ENCODE results near the gene SUCLA2. TPM values are rescaled to one million over a fixed set of nuclear protein-coding genes. Genes with fewer than 3 reads are reported as not detected.

SUCLA2 gene
- polyA plus RNA-seq, 1 donor (not counting 4 experiments of a cell fraction or from before 2014, with no cell fraction given), result 64.3 TPM

DNA sequence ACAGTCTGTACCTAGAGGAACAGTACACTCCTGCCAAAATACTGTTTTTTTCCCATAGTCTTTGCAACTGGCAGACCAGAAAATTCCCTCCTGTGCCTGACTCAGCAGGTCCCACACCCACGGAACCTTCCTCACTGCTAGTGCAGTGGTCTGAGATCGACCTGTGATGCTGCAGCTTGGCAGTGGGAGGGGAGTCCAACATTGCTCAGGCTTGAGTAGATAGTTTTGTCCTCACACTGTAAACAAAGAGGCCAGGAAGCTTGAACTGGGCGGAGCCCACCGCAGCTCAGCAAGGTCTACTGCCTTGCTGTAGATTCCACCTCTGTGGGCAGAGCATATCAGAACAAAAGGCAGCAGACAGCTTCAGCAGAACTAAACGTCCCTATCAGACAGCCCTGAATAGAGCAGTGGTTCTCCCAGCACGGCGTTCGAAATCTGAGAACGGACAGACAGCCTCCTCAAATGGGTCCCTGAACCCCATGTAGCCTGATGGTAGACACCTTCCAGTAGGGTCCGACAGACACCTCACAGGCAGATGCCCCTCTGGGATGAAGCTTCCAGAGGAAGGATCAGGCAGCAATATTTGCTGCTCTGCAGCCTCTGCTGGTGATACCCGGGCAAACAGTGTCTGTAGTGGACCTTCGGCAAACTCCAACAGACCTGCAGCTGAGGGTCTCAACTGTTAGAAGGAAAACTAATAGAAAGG, 92.7 kb downstream of the SUCLA2 start:
- no peak overlapping the region for H3K9ac ChIP-seq (ENCODE audit: control insufficient read depth, extremely low read depth, insufficient read depth, low read length)
- H4K20me1 ChIP-seq (ENCODE audit: control insufficient read depth, extremely low read depth, insufficient read depth, low read length), result no peaks in the 10 kb centered on the region
- no peaks in the 10 kb centered on the region for H3K36me3 ChIP-seq (ENCODE audit: control insufficient read depth in 2 of 2, extremely low read depth in 1 of 2, insufficient read depth in 2 of 2, low read length in 2 of 2)
- no peaks in the 10 kb centered on the region for H3K27me3 ChIP-seq (ENCODE audit: control insufficient read depth, extremely low read depth, insufficient read depth, low read length)
- no peak for FAIRE-seq
- DNase-seq (ENCODE audit: low read depth, low spot score), result no peak
- no peaks in the 10 kb centered on the region for H3K9me1 ChIP-seq (ENCODE audit: control insufficient read depth, extremely low read depth, insufficient read depth, low read length)
- H3K27ac ChIP-seq (ENCODE audit: control insufficient read depth, insufficient read depth, low read length), result no peak overlapping the region
- no peak for TF ChIP-seq EZH2 (IDR thresholded peaks at IDR 0.05; ENCODE audit: low read length)
- TF ChIP-seq, protein P1, sequence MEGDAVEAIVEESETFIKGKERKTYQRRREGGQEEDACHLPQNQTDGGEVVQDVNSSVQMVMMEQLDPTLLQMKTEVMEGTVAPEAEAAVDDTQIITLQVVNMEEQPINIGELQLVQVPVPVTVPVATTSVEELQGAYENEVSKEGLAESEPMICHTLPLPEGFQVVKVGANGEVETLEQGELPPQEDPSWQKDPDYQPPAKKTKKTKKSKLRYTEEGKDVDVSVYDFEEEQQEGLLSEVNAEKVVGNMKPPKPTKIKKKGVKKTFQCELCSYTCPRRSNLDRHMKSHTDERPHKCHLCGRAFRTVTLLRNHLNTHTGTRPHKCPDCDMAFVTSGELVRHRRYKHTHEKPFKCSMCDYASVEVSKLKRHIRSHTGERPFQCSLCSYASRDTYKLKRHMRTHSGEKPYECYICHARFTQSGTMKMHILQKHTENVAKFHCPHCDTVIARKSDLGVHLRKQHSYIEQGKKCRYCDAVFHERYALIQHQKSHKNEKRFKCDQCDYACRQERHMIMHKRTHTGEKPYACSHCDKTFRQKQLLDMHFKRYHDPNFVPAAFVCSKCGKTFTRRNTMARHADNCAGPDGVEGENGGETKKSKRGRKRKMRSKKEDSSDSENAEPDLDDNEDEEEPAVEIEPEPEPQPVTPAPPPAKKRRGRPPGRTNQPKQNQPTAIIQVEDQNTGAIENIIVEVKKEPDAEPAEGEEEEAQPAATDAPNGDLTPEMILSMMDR (optimal IDR thresholded peaks at IDR 0.05 in 1 of 3, IDR thresholded peaks at IDR 0.05 in 1 of 3, conservative IDR thresholded peaks at IDR 0.05 in 1 of 3; ENCODE audit: extremely low read depth in 1 of 3, insufficient read depth in 2 of 3, low read length in 3 of 3), result no peak
- no peak overlapping the region for H2AFZ ChIP-seq (ENCODE audit: control insufficient read depth, low read length)
- no peak overlapping the region for H3K4me3 ChIP-seq (ENCODE audit: control insufficient read depth in 2 of 3, extremely low read depth in 1 of 3, insufficient read depth in 2 of 3, low read depth in 1 of 3, low read length in 3 of 3)
- H3K4me1 ChIP-seq (ENCODE audit: control insufficient read depth, extremely low read depth, insufficient read depth, low read length), result no peaks in the 10 kb centered on the region
- no peaks in the 10 kb centered on the region for H3K9me3 ChIP-seq (ENCODE audit: control insufficient read depth, low read depth, low read length)
- no peaks in the 10 kb centered on the region for H3K79me2 ChIP-seq (ENCODE audit: control insufficient read depth, insufficient read depth, low read length)
- H3K4me2 ChIP-seq (ENCODE audit: control insufficient read depth, extremely low read depth, insufficient read depth, low read depth, low read length), result no peak overlapping the region
- dilution Hi-C loops (cut with MboI; ENCODE audit: extremely low pct_ligation_motif_present, low sequenced_read_pairs), result no loop called here

GRCh38 chr13:47904891-47905290, 96.2 kb downstream of the SUCLA2 start:
- no peak overlapping the region for H3K9ac ChIP-seq (ENCODE audit: control insufficient read depth, extremely low read depth, insufficient read depth, low read length)
- H4K20me1 ChIP-seq (ENCODE audit: control insufficient read depth, extremely low read depth, insufficient read depth, low read length), result no peaks in the 10 kb centered on the region
- no peaks in the 10 kb centered on the region for H3K9me3 ChIP-seq (ENCODE audit: control insufficient read depth, low read depth, low read length)
- no peaks in the 10 kb centered on the region for H3K36me3 ChIP-seq (ENCODE audit: control insufficient read depth in 2 of 2, extremely low read depth in 1 of 2, insufficient read depth in 2 of 2, low read length in 2 of 2)
- DNase-seq (ENCODE audit: low read depth, low spot score), result no peak
- no peak for FAIRE-seq
- no peaks in the 10 kb centered on the region for H3K4me1 ChIP-seq (ENCODE audit: control insufficient read depth, extremely low read depth, insufficient read depth, low read length)
- H3K9me1 ChIP-seq (ENCODE audit: control insufficient read depth, extremely low read depth, insufficient read depth, low read length), result no peaks in the 10 kb centered on the region
- TF ChIP-seq EZH2 (IDR thresholded peaks at IDR 0.05; ENCODE audit: low read length), result no peak
- TF ChIP-seq, protein P1 (optimal IDR thresholded peaks at IDR 0.05 in 1 of 3, IDR thresholded peaks at IDR 0.05 in 1 of 3, conservative IDR thresholded peaks at IDR 0.05 in 1 of 3; ENCODE audit: extremely low read depth in 1 of 3, insufficient read depth in 2 of 3, low read length in 3 of 3), result no peak
- H3K4me3 ChIP-seq (ENCODE audit: control insufficient read depth in 2 of 3, extremely low read depth in 1 of 3, insufficient read depth in 2 of 3, low read depth in 1 of 3, low read length in 3 of 3), result no peak overlapping the region
- H3K4me2 ChIP-seq (ENCODE audit: control insufficient read depth, extremely low read depth, insufficient read depth, low read depth, low read length), result no peak overlapping the region
- no peaks in the 10 kb centered on the region for H3K27me3 ChIP-seq (ENCODE audit: control insufficient read depth, extremely low read depth, insufficient read depth, low read length)
- dilution Hi-C loops (cut with MboI; ENCODE audit: extremely low pct_ligation_motif_present, low sequenced_read_pairs), result no loop called here
- no peak overlapping the region for H3K27ac ChIP-seq (ENCODE audit: control insufficient read depth, insufficient read depth, low read length)
- no peak overlapping the region for H2AFZ ChIP-seq (ENCODE audit: control insufficient read depth, low read length)
- no peaks in the 10 kb centered on the region for H3K79me2 ChIP-seq (ENCODE audit: control insufficient read depth, insufficient read depth, low read length)

Data from keratinocyte (primary cell).